GM19025 (cell line): ENCODE measurements around the gene GOLPH3.
"Not testable (repeated sequence)": the region's sequence is repeated elsewhere in the genome, so short reads cannot be mapped to it uniquely, and the experiment has no call there.

Experiments used
- ATAC-seq: cut with Tn5 transposase; IDR thresholded peaks from one replicate; pipeline ENCODE4 v1.9.1; 2021; ENCODE audit warnings: mild to moderate bottlenecking, low read depth, moderate library complexity; ENCODE audit not compliant: unreplicated experiment

The GOLPH3 gene

GRCh38 chr5:32100691-32101302 lies 73.3 kb downstream of the GOLPH3 start:
- no peak for ATAC-seq

GRCh38 chr5:32100230-32100629 lies 73.9 kb downstream of the GOLPH3 start:
- no peak for ATAC-seq

GRCh38 chr5:32099486-32100035 lies 74.6 kb downstream of the GOLPH3 start:
- no peak for ATAC-seq

GRCh38 chr5:32098890-32099310 lies 75.2 kb downstream of the GOLPH3 start:
- ATAC-seq, result no peak

GRCh38 chr5:32098291-32098690 lies 75.8 kb downstream of the GOLPH3 start:
- no peak for ATAC-seq

GRCh38 chr5:32096891-32097595 lies 77.1 kb downstream of the GOLPH3 start:
- no peak for ATAC-seq

GRCh38 chr5:32095261-32095671 lies 78.9 kb downstream of the GOLPH3 start:
- ATAC-seq, result no peak

- no peak for ATAC-seq
Observed at GRCh38 chr5:32094691-32095090, 79.4 kb downstream of the GOLPH3 start.

GRCh38 chr5:32092938-32093812 lies 80.9 kb downstream of the GOLPH3 start:
- peak; percentile 83 for ATAC-seq

GRCh38 chr5:32090755-32091128 lies 83.4 kb downstream of the GOLPH3 start:
- no peak for ATAC-seq

GRCh38 chr5:32090026-32090754 lies 83.9 kb downstream of the GOLPH3 start:
- no peak for ATAC-seq

GRCh38 chr5:32089146-32090000 lies 84.7 kb downstream of the GOLPH3 start:
- ATAC-seq, result no peak

- no peak for ATAC-seq
Observed at GRCh38 chr5:32088214-32088613, 85.9 kb downstream of the GOLPH3 start.

GRCh38 chr5:32087086-32088082 lies 86.7 kb downstream of the GOLPH3 start:
- ATAC-seq, result no peak

GRCh38 chr5:32083981-32084430 lies 90.1 kb downstream of the GOLPH3 start:
- ATAC-seq, result no peak

GRCh38 chr5:32082701-32083100 lies 91.4 kb downstream of the GOLPH3 start:
- no peak for ATAC-seq

- ATAC-seq, result not testable (repeated sequence)
Observed at GRCh38 chr5:32080565-32080964, 93.6 kb downstream of the GOLPH3 start.

GRCh38 chr5:32078855-32079254 lies 95.3 kb downstream of the GOLPH3 start:
- ATAC-seq, result not testable (repeated sequence)
